Measurements from ENCODE around the gene ESR2.
"Not testable (repeated sequence)": the region's sequence is repeated elsewhere in the genome, so short reads cannot be mapped to it uniquely, and the experiment has no call there.

The ESR2 gene

GRCh38 chr14:64293976-64294671 lies at the start of gene ESR2:
ESR2 (minus strand) TSS chr14:64294371; CDS start chr14:64282985, 11,386 bp downstream.
- peak; percentile 21 for DNase-seq (ENCODE audit: low spot score)

DNA sequence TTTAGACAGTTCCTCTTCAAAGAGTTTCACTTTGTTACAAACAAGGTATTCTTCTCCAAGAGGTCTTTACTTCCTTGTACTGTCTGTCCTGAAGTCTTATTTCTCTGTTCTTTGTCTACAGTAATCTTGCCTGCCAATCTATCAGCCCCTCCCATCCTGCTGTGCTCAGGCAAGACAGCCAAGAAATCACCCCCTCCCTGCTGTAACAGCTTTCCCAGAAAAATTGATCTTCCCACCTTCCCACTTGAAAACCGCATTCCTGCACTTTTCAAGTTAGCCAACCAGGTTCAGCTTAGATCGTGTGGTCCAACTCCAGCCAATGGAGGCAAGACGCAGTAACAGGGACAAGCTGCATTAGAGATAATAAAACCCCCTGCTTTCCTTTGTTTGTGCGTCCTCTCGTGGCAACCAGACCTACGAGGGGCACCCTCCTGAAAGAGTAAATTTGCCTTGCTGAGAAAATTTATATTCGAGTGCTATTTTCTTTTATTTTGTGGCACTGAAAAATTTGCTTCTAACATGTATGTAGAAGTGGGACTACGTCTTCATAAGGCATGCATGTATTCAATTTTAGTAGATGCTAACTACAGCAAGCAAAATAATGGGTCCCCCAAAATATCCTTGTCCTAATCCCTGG lies 46.5 kb upstream of the ESR2 start:
- DNase-seq (ENCODE audit: low spot score): no peak

GRCh38 chr14:64338616-64339316 lies 44.6 kb upstream of the ESR2 start:
- DNase-seq (ENCODE audit: low spot score): peak; percentile 98

- DNase-seq (ENCODE audit: low spot score): peak; percentile 84
Measured at GRCh38 chr14:64337888-64338615, 43.9 kb upstream of the ESR2 start.

- DNase-seq (ENCODE audit: low spot score): no peak
Measured at GRCh38 chr14:64329149-64329548, 35.0 kb upstream of the ESR2 start.

- DNase-seq (ENCODE audit: low spot score): no peak
Measured at GRCh38 chr14:64326502-64326901, 32.3 kb upstream of the ESR2 start.

GRCh38 chr14:64324895-64325294 lies 30.7 kb upstream of the ESR2 start:
- DNase-seq (ENCODE audit: low spot score): no peak

DNA sequence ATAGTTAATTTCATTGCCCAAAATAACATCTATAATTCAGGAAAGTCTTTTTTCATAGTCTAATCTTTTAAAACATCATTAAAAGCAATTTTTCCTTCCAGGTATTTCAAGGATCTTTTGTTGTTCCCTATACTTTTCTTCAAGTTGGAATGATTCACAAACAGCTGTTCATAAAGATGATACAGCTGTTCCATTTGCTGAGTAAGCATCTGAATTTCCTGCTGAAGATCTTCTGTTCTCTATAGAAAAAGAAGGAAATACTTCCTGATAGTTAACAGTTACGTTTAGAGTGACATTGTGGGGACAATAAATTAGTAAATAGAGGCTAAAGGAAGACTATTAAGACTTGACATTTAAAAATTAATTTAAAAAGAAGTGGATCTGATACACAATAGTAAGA lies 30.3 kb upstream of the ESR2 start:
- DNase-seq (ENCODE audit: low spot score): no peak

- DNase-seq (ENCODE audit: low spot score): not testable (repeated sequence)
Measured at GRCh38 chr14:64320362-64320761, 26.2 kb upstream of the ESR2 start.

DNA sequence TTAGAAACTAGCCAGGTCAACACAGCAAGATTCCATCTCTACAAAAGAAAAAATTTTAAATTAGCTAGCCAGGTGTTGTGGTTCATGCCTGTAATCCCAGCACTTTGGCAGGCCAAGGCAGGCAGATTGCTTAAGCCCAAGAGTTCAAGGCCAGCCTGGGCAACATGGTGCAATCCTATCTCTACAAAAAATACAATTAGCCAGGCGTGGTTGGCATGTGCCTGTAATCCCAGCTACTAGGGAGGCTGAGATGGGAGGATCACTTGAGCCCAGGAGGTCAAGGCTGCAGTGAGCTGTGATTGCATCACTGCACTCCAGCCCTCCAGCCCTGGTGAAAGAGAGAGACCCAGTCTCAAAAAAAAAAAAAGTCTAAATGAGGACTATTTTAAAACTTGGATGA lies 24.5 kb upstream of the ESR2 start:
- DNase-seq (ENCODE audit: low spot score): not testable (repeated sequence)

DNA sequence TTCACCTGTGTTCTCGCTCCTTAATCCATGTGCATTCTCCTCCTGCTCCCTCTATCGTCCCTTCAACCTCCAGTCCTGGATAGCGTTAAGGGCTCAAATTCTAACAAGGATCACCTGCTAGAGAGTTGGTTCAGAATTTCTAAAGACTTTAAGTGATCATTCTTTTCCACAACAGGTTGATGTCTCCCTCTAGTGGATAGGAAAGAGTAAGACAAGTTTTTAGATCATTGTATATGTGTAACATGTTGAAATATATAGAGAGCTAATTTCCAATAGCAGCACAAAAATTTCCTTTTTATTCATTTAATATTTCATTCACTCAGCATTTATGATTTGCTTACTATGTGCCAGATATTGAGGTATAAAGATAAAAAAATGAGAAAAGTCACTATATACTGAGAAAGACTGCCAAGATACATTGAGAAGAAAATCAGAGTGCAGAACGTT lies 9.3 kb upstream of the ESR2 start:
- peak; percentile 75 for DNase-seq (ENCODE audit: low spot score)

DNA sequence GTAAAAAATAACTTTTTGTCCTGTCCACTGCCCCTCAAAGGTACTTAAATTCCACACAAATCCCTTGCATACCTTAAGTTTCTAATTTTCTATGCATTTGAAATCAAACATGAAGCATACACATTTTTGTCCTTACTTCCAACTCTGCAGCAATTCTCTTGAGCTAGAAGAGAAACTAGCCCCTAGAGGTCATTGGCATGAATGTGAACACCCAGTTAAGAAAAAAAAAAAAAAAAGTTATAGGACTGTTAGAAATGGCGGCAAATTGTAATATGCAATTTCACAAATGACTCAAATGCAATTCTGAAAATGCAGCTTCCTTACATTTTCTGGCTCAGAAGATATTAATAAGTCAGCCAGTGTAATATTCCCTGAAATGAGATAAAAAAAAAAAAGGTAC lies 4.6 kb upstream of the ESR2 start:
- no peak for DNase-seq (ENCODE audit: low spot score)

DNA sequence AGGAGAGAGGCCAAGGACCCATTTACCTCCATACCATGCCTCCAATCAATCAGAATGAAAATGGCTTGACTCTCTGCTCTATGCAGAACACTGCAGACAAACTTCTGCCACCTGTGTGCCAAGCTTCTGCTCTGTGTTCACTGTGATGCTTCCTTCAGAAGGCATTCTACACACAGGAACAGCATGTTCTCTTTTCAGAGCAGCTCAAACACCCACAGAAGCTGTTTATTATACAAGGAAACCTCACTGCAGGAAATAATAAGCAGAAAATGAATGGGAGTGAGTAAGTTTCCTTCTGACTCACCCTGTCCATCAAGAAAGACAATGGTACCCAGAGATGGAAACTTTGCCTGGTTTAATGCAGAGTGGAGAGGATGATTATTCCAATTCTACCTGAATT lies 2.4 kb upstream of the ESR2 start:
- DNase-seq (ENCODE audit: low spot score): no peak

- DNase-seq (ENCODE audit: low spot score): peak; percentile 54
Measured at GRCh38 chr14:64294672-64295413, 672 bp upstream of the ESR2 start.

- DNase-seq (ENCODE audit: low spot score): no peak
Measured at GRCh38 chr14:64292197-64292596, 2.0 kb downstream of the ESR2 start.

DNA sequence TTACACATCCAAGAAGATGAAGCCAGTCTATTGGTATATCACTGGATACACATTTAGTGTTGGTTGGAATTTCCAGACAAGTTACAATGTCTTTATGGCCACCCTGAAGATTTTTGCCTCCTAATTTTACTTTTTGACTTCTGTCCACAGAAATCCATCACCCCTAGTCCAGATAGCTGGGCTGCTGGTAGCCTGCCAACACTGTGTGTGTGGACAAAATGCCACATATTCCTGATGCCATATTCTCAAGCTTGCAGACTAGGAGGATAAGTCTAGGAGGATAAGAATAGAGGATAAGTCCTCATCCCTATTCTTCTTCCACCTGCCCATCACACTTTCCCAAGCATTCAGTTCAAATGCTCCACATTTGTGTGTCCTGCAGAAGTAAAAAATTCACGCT lies 4.6 kb downstream of the ESR2 start:
- no peak for DNase-seq (ENCODE audit: low spot score)

GRCh38 chr14:64281805-64282204 lies 12.4 kb downstream of the ESR2 start:
- DNase-seq (ENCODE audit: low spot score): no peak

GRCh38 chr14:64279704-64280668 lies 14.2 kb downstream of the ESR2 start:
- DNase-seq (ENCODE audit: low spot score): peak; percentile 65

GRCh38 chr14:64278458-64278857 lies 15.7 kb downstream of the ESR2 start:
- DNase-seq (ENCODE audit: low spot score): no peak

DNA sequence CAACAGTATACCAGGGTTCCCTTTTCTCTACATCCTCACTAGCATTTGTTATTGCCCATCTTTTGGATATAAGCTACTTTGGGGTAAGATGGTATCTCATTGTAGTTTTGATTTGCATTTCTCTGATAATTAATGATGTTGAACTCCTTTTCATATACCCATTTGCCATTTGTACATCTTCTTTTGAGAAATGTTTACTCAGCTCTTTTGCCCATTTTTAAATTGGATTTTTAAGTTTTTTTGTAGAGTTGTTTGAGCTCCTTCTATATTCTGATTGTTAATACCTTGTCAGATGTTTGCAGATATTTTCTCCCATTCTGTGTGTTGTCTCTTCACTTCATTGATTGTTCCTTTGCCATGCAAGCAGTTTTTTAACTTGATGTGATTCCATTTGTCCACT lies 22.2 kb downstream of the ESR2 start:
- no peak for DNase-seq (ENCODE audit: low spot score)

GRCh38 chr14:64266239-64266638 lies 27.9 kb downstream of the ESR2 start:
- peak; percentile 52 for DNase-seq (ENCODE audit: low spot score)
